TTC549 (cell line): ENCODE measurements around the gene PTPRN2.
"Not testable (repeated sequence)": the region's sequence is repeated elsewhere in the genome, so short reads cannot be mapped to it uniquely, and the experiment has no call there.

ENCODE experiments used
- FAIRE-seq: peaks from 2 replicates; lab custom pipeline; 2012; peaks lifted over from hg19 to GRCh38; lab: Jason Lieb, UNC

Gene PTPRN2

GRCh38 chr7:158512042-158512441, 75.6 kb downstream of the PTPRN2 start:
- FAIRE-seq, result no peak

DNA sequence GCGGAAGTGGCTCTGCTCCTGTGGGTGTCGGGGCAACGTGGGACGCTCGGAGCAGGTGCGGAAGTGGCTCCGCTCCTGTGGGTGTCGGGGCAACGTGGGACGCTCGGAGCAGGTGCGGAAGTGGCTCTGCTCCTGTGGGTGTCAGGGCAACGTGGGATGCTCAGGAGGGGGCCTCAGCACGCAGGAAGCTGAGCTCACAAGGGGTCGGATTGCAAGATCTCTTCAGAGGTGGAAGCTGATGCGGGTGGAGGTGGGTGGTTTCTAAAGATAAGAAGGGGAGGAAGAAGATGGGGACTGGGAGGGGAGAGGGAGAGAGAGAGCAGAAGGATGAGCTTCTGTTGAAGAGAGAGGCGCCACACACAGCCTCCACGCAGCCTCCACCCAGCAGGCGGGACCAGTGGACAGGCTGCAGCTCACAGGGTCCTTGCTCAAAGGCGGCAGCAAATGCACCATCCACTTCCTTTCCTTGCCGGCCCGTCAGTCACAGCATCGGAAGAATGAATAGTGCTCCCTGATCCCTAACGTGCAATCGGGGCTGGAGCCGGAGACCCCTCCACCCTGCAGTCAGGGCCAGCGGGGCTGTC, 78.7 kb downstream of the PTPRN2 start:
- no peak for FAIRE-seq

GRCh38 chr7:158508321-158508720, 79.3 kb downstream of the PTPRN2 start:
- not testable (repeated sequence) for FAIRE-seq

DNA sequence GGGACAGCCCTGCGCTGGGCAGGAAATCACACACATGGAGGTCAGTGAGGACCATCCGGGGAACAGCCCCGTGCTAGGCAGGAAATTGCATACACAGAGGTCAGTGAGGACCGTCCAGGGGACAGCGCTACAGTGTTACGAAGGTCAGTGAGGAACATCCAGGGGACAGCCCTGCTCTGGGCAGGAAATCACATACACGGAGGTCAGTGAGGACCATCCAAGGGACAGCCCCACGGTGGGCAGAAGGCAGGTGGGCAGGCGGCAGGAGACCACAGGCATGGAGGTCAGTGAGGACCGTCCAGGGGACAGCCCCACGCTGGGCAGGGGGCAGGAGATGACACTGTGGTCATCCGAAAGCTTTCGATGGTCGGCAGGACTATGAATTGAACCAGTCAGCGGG, 79.7 kb downstream of the PTPRN2 start:
- no peak for FAIRE-seq

DNA sequence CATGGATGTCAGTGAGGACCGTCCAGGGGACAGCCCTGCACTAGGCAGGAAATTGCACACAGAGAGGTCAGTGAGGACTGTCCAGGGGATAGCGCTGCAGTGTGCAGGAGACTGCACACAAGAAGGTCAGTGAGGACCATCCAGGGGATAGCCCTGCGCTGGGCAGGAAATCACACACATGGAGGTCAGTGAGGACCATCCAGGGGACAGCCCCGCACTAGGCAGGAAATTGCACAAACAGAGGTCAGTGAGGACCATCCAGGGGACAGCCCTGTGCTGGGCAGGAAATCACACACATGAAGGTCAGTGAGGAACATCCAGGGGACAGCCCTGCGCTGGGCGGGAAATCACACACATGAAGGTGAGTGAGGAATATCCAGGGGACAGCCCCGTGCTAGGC, 80.4 kb downstream of the PTPRN2 start:
- FAIRE-seq, result not testable (repeated sequence)

GRCh38 chr7:158506626-158507025, 81.0 kb downstream of the PTPRN2 start:
- no peak for FAIRE-seq

DNA sequence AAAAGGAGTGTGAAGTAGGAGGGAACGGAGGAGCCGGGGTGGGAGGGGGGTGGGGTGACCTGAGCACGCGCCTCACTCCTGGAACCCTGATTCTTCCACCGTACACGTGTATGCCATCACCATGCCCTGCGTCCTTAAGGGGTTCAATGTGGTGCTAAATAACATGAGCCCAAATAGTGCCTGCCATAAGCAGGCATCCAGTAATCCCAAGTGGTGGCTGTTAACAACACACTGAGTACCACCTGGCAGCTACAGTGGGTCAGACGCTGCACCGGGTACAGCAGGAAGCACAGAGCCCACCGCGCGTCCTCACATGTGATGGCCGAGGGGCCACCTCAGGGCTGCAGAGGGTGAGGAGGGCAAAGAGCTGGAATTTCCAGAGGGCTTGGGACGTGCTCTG, 81.9 kb downstream of the PTPRN2 start:
- no peak for FAIRE-seq

DNA sequence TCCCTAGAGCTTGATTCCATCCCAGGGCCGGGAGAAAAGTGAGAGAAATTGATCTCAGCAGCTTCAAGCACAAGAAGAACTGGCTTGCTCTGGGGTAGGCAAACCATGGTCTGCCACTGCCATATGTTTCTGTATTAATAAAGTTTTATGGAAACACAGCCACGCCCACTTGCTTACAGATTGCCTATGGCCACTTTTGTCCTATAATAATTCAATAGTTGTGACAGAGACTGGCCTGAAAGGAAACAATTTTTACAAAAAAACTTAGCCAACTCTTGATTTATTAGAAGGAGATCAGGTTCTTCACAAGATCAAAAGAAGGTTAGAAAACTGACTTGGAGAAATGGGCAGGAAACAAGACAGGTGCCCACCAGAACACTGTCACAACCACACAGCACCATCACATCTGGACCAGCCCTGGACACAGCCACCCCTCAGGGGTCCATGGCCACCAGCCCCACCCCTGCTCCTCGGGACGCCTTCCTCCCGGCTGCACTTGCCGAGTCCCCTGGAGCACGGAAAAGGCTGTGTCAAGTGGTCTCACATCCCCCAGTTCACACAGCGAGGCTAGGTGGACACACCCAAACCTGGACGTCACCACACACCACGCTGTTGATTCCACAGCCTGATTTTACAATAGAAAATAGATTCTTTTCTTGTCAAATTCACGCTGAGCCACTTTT, 85.4 kb downstream of the PTPRN2 start:
- no peak for FAIRE-seq

GRCh38 chr7:158501393-158502067, 86.1 kb downstream of the PTPRN2 start:
- FAIRE-seq, result no peak

DNA sequence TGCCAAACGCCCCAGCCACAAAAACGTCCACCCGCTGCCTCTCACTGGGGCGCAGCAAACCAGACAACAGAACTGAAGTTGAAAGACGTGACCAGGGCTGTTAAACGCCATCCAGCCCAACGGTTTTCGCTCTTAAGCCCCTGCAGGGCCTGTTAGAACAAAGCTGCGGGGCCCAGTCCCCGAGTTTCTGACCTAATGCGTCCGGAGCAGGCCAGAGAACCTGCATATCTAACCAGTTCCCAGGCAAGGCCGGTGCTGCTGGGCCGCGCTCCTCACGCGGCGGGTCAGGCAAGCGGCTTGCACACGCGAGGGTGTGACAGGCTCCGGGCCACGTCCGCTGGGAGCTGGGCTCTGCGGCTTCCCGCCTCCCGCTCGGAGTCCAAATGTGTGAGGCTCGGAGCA, 87.0 kb downstream of the PTPRN2 start:
- no peak for FAIRE-seq

DNA sequence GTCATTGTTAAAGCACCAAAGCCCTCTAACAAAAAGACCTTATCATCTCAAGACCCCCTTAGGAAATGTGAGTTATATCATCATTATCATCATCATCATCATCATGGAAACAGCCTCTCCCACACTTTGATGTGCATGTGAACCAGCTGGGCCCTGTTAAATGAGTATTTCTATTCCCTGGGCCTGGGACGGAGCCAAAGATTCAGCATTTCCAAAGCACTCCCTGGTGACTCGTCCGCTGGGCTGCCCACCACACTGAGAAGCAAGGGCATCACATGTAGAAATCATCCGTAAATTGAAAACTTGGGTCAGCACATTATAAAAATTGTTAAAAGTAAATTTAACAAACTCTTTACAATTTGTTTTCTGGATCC, 88.6 kb downstream of the PTPRN2 start:
- no peak for FAIRE-seq

DNA sequence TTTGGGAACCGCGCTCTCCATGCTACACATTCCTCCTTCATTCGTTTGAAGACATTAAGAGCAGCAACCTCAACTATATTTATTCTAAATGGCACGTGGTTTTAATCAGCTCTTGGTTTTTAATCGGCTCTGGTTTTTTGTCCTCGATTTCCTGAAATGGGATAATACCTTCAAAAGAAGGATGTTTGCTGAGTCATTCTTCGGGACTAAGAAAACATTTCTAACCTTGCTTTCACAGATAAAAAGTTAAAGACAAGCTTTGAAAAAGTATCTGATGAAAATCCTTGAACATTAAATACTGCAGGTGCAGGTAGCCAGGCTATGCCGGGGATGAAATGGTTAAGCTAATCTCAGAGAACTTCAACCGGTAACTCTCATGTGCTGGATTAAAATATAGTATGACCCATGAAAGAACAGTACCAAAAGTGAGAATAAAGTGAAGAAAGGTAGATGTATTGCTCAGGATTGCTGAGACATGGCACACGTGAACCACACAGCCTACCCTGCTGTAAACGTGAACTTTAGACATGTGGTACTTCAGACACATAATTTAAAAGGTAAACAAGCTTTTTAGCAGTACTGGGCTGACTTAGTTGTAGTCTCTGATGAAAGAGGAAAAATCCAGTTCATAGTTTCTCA, 89.1 kb downstream of the PTPRN2 start:
- no peak for FAIRE-seq

GRCh38 chr7:158497627-158498026, 90.0 kb downstream of the PTPRN2 start:
- FAIRE-seq, result no peak

DNA sequence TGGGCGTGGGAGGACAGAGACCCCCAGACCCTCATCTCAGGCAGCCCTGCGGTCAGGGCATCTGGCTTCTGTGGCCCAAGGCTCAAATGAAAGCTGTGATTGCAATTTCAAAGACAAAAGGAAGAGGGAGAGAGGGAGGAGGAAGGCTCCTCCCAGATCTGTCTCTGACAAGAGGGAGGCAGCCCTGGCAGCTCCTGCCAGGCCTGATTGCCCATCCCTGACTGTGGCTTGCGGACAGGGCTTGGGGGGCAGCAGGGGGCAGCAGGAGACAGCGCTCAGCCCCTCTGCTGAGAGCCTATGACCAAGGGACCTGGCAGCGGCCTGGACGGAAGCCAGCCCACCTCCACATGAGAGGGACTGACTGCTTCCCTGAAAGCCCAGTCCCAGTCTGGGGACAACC, 91.8 kb downstream of the PTPRN2 start:
- no peak for FAIRE-seq

GRCh38 chr7:158495216-158495615, 92.4 kb downstream of the PTPRN2 start:
- no peak for FAIRE-seq

GRCh38 chr7:158494643-158495042, 93.0 kb downstream of the PTPRN2 start:
- FAIRE-seq, result no peak

DNA sequence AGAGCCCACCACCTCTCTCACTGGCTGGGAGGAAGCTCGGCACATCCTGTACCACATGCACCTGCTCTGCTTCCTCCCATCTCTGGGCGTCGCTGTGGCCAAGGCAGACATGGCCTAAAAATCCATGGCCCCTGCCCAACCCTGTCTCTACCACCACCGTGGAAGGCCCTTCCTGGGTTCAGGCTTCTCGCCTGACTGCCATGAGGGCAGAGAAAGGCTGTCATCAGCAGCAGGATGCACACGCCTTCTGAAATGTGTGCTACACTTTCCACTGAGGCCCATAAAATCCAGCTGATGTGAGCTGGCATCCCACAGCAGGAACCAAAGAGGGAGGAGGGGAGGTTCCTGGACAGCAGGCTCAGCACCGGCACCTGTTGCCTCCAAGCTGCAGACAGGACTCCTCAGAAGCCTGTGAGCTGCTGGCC, 93.4 kb downstream of the PTPRN2 start:
- FAIRE-seq, result no peak

DNA sequence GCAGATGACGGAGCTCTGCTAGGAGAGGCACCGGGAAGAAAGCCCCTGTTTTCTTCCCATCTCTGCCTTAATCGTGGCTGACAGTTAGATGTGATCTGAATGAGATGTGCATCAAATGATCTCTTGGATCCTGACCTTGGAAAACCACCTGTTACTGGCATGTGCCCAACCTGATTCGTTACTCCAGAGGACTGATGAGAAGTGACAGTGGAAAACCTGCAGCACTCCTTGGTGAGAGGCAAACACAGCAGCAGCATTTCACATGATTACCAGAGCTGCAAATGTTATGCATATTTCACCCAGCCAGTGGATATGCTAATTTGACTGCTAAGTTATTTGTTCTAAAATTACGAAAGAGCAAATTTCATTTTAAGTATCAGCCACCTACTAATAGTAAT, 95.3 kb downstream of the PTPRN2 start:
- no peak for FAIRE-seq

DNA sequence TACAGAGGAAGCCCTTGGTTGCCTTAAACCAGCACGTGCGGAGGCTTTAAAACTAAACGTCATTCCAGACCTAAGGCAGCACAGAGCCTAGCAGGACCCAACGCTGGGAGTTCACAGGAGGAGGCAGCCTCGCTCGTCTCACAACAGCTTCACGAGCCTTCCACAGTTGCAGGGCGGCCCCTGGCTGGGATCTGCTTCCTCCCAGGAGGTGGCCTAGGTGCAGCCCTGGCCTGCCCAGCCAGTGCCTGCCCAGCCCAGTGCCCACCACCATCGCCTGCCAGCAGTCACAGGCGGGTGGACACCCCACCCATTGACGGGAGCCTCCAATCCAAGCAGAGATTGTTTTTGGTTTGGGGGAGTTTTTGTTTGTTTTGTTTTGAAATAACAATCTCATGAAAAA, 96.5 kb downstream of the PTPRN2 start:
- FAIRE-seq, result no peak

GRCh38 chr7:158490171-158490782, 97.3 kb downstream of the PTPRN2 start:
- no peak for FAIRE-seq

DNA sequence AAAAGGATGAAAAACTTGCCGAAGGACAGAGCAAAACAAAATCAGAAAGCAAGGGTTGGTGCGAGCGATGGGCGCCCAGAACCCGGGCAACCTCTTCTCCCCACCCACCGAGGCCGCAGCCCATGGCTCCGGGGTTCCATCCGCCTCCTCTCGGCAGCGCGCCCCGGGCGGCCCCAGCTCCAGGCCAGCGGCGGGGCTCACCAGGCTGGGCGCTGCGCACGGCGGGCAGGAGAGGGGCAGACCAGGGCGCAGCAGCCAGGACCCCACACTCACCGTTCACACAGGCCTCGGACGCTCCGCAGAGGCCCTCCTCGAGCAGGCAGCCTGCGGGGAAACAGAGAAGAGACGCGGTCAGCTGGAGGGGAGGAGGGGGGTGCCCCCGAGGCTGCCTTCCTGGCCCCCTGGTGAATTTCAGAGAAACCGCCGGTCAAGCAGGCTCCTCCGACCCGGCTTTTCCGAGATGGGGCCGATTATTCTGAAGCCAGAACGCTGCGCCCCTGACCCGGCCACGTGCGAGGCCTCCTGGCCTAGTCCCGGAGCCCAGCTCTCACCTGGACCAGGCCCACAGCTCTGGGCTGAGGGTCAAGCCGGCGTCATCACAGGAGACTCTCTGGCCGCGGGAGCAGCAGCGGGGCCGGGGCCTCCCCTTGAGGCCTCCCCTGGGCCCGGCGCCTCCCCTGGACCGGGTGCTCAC, 98.0 kb downstream of the PTPRN2 start:
- FAIRE-seq, result no peak
